Endothelial cell of umbilical vein (primary cell): ENCODE measurements around the gene MPDZ. TPM values are rescaled to one million over a fixed set of nuclear protein-coding genes. Genes with fewer than 3 reads are reported as not detected.

Source experiments
- BruUV-seq: library from RNA; stranded (reverse); fragments of 400-500 nt; replicated peaks from 2 replicates; lab custom pipeline; 2021; lab: Mats Ljungman, UMichigan
- CTCF ChIA-PET: fragments of 300-600, 350-600 bp; sonication (Branson Sonifier 250); formaldehyde crosslinking; loops from one replicate; lab custom pipeline; 2021; ENCODE audit warnings: antibody characterized with exemption, inconsistent platforms; lab: Charles Lee
- POLR2A ChIA-PET: fragments of 300-600, 350-600 bp; sonication (Branson Sonifier 250); formaldehyde crosslinking; loops from one replicate; lab custom pipeline; 2021; ENCODE audit warnings: antibody characterized with exemption, inconsistent platforms; lab: Charles Lee
- DNase-seq: peaks from one replicate; pipeline ENCODE4 v3.0.0-alpha.2; 2011; ENCODE audit warnings: low read depth, low spot score
- FAIRE-seq: peaks from 2 replicates; lab custom pipeline; 2011; peaks lifted over from hg19 to GRCh38; lab: Jason Lieb, UNC
- H2AFZ ChIP-seq: 2 replicates; pipeline ENCODE4 v1.6.0; 2012; ENCODE audit warnings: low read depth, low read length, control low read depth, inconsistent platforms
- H3K27ac ChIP-seq: 2 replicates; pipeline ENCODE4 v1.5.1; 2011; ENCODE audit warnings: low read depth, mild to moderate bottlenecking, control low read depth, low read length, moderate library complexity; ENCODE audit not compliant: insufficient read depth
- H3K27me3 ChIP-seq, 2 experiments: 2 replicates each; pipeline versions ENCODE4 v1.6.0 to v1.6.1; 2011; ENCODE audit warnings: low read length in 2 of 2, mixed read lengths in 1 of 2; ENCODE audit not compliant: control insufficient read depth in 2 of 2, insufficient read depth in 2 of 2
- H3K36me3 ChIP-seq, 2 experiments: 2 replicates in 1 of 2; 3 replicates in 1 of 2; pipeline ENCODE4 v1.5.1; 2011; ENCODE audit warnings: low read length in 2 of 2, mild to moderate bottlenecking in 1 of 2, moderate library complexity in 1 of 2; ENCODE audit not compliant: control insufficient read depth in 2 of 2, insufficient read depth in 2 of 2; ENCODE audit errors: extremely low read depth in 1 of 2
- H3K4me1 ChIP-seq: 3 replicates; pipeline ENCODE4 v1.5.1; 2011; ENCODE audit warnings: mild to moderate bottlenecking, low read length; ENCODE audit not compliant: control insufficient read depth, insufficient read depth; ENCODE audit errors: extremely low read depth
- H3K4me2 ChIP-seq: 2 replicates; pipeline ENCODE4 v1.6.1; 2011; ENCODE audit warnings: low read length, control low read depth, mixed read lengths; ENCODE audit not compliant: insufficient read depth
- H3K4me3 ChIP-seq, 3 experiments: fragments of 200-600 bp in 1 of 3; sonication (generic), shearing (Covaris generic) in 1 of 3; replicated peaks in 1 of 3; 2 replicates each; pipeline ENCODE4 v1.5.1; 2011 to 2016; ENCODE audit warnings: control low read depth in 3 of 3, low read length in 3 of 3, mild to moderate bottlenecking in 2 of 3, inconsistent platforms in 1 of 3, low read depth in 1 of 3, moderate library complexity in 1 of 3; ENCODE audit not compliant: insufficient read depth in 1 of 3
- H3K79me2 ChIP-seq: 2 replicates; pipeline ENCODE4 v1.6.0; 2012; ENCODE audit warnings: low read length, inconsistent platforms; ENCODE audit not compliant: control insufficient read depth, insufficient read depth
- H3K9ac ChIP-seq: replicated peaks from 2 replicates; pipeline ENCODE3; 2011; ENCODE audit warnings: low read length, control low read depth; ENCODE audit not compliant: insufficient read depth; ENCODE audit errors: extremely low read depth
- H3K9me1 ChIP-seq: replicated peaks from 3 replicates; pipeline ENCODE4 v1.6.0; 2011; ENCODE audit warnings: mild to moderate bottlenecking, low read length; ENCODE audit not compliant: control insufficient read depth, insufficient read depth; ENCODE audit errors: extremely low read depth
- H3K9me3 ChIP-seq: replicated peaks from 2 replicates; pipeline ENCODE4 v1.5.1; 2012; ENCODE audit warnings: low read length, inconsistent platforms; ENCODE audit not compliant: control insufficient read depth, insufficient read depth
- H4K20me1 ChIP-seq: replicated peaks from 2 replicates; pipeline ENCODE3; 2011; ENCODE audit warnings: mild to moderate bottlenecking, low read length; ENCODE audit not compliant: control insufficient read depth, insufficient read depth; ENCODE audit errors: extremely low read depth
- EZH2 ChIP-seq: IDR thresholded peaks from 2 replicates; pipeline ENCODE4 v1.6.1; 2012; ENCODE audit warnings: borderline replicate concordance, low read depth, mild to moderate bottlenecking, moderate library complexity, low read length, inconsistent platforms; ENCODE audit not compliant: severe bottlenecking
- FOS ChIP-seq: IDR thresholded peaks from 2 replicates; pipeline ENCODE4 v1.6.1; 2011; ENCODE audit warnings: mild to moderate bottlenecking, low read length, moderate library complexity, borderline replicate concordance; ENCODE audit not compliant: insufficient read depth
- GATA2 ChIP-seq: IDR thresholded peaks from 2 replicates; pipeline ENCODE4 v1.7.0; 2011; ENCODE audit warnings: low read depth, mild to moderate bottlenecking, moderate library complexity, mixed read lengths, low read length; ENCODE audit not compliant: insufficient read length, insufficient read depth
- JUN ChIP-seq: IDR thresholded peaks from 2 replicates; pipeline ENCODE4 v1.6.1; 2011; ENCODE audit warnings: borderline replicate concordance, low read depth; ENCODE audit not compliant: insufficient read length, insufficient read depth
- MYC ChIP-seq: IDR thresholded peaks from one replicate; pipeline ENCODE4 v1.6.1; 2011; ENCODE audit warnings: mild to moderate bottlenecking, low read depth, low read length
- POLR2A ChIP-seq: IDR thresholded peaks from 2 replicates; pipeline ENCODE4 v1.6.1; 2012; ENCODE audit warnings: low read depth, mild to moderate bottlenecking, control low read depth, low read length
- POLR2AphosphoS5 ChIP-seq: IDR thresholded peaks from 2 replicates; pipeline ENCODE4 v1.6.1; 2012; ENCODE audit warnings: low read depth, mild to moderate bottlenecking, control low read depth, low read length, moderate library complexity; ENCODE audit not compliant: insufficient read depth
- dilution Hi-C: fragments of 300-500 bp; cut with MboI; formaldehyde crosslinking; loops from one replicate; pipeline ENCODE4 v1.15.0; 2019; ENCODE audit warnings: low sequenced_read_pairs; ENCODE audit not compliant: extremely low pct_ligation_motif_present
- intact Hi-C: fragments of 100-400 bp; cut with micrococcal nuclease; formaldehyde crosslinking; loops from one replicate; pipeline ENCODE4 v1.10.0; 2022
- polyA plus RNA-seq, 4 experiments: library from polyadenylated mRNA; depleted of rRNA in 3 of 4; stranded (reverse) in 3 of 4; unstranded in 1 of 4; fragments of >200 nt; gene quantifications; 2 replicates each; pipeline versions ENCODE4 v1.2.1 to v1.2.3, GENCODE V29; 2011 to 2012; ENCODE audit warnings: missing spikeins in 1 of 4
- total RNA-seq: library from RNA; stranded (reverse); gene quantifications from 2 replicates; pipeline ENCODE4 v1.2.3, GENCODE V29; 2021
- TF ChIP-seq, protein P1 (sequence below), 2 donors: IDR thresholded peaks; 1 replicate in 1 of 2; 2 replicates in 1 of 2; pipeline ENCODE4 v1.5.1; 2011; ENCODE audit warnings: low read length in 2 of 2, mild to moderate bottlenecking in 2 of 2, moderate library complexity in 2 of 2, control low read depth in 1 of 2, inconsistent platforms in 1 of 2, low read depth in 1 of 2; ENCODE audit not compliant: insufficient read depth in 1 of 2; ENCODE audit errors: extremely low read depth in 1 of 2
- TF ChIP-seq, protein P2 (sequence below): IDR thresholded peaks from 2 replicates; pipeline ENCODE4 v1.6.1; 2011; ENCODE audit not compliant: insufficient read depth, insufficient read length

Gene MPDZ
- total and polyA plus RNA-seq, 2 donors (not counting 3 experiments of a cell fraction or from before 2014, with no cell fraction given): 22.3 to 54.4 TPM

- CTCF ChIA-PET: interaction anchor here (1.0 to 1.5 kb wide), 2 partner anchors 10 to 141 kb away, joined by 3 to 4 read pairs; no protein-coding TSS in a partner anchor
- intact Hi-C loops (no loop called here), dilution Hi-C loops (no loop called here)
- H3K9me3 ChIP-seq: no peaks in the 10 kb centered on the region
- no peak overlapping the region for H3K27ac ChIP-seq
- no peak for FAIRE-seq
- no peaks in the 10 kb centered on the region for H3K79me2 ChIP-seq
- peaks cover 1 to 2% of the 10 kb centered on the region in 2 experiments for H3K36me3 ChIP-seq
- no peak for DNase-seq
- H3K27me3 ChIP-seq: no peaks in the 10 kb centered on the region
- no peak overlapping the region for H2AFZ ChIP-seq
- H3K4me2 ChIP-seq: no peak overlapping the region
- no TSS peak for BruUV-seq
- no peaks in the 10 kb centered on the region for H4K20me1 ChIP-seq
- no peaks in the 10 kb centered on the region for H3K9me1 ChIP-seq
- POLR2A ChIA-PET: no interaction called here
- no peak overlapping the region for H3K9ac ChIP-seq
- no peak overlapping the region for H3K4me3 ChIP-seq
- TF ChIP-seq FOS (no peak), EZH2 (no peak), MYC (no peak), JUN (no peak), GATA2 (no peak), POLR2A (no peak), POLR2AphosphoS5 (no peak)
- TF ChIP-seq, protein P1, sequence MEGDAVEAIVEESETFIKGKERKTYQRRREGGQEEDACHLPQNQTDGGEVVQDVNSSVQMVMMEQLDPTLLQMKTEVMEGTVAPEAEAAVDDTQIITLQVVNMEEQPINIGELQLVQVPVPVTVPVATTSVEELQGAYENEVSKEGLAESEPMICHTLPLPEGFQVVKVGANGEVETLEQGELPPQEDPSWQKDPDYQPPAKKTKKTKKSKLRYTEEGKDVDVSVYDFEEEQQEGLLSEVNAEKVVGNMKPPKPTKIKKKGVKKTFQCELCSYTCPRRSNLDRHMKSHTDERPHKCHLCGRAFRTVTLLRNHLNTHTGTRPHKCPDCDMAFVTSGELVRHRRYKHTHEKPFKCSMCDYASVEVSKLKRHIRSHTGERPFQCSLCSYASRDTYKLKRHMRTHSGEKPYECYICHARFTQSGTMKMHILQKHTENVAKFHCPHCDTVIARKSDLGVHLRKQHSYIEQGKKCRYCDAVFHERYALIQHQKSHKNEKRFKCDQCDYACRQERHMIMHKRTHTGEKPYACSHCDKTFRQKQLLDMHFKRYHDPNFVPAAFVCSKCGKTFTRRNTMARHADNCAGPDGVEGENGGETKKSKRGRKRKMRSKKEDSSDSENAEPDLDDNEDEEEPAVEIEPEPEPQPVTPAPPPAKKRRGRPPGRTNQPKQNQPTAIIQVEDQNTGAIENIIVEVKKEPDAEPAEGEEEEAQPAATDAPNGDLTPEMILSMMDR (IDR thresholded peaks at IDR 0.05; ENCODE audit: extremely low read depth in 1 of 2, insufficient read depth in 1 of 2, low read depth in 1 of 2, low read length in 2 of 2): no peak
- TF ChIP-seq, protein P2, sequence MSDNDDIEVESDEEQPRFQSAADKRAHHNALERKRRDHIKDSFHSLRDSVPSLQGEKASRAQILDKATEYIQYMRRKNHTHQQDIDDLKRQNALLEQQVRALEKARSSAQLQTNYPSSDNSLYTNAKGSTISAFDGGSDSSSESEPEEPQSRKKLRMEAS: no peak
- H3K4me1 ChIP-seq: no peaks in the 10 kb centered on the region
Measured at GRCh38 chr9:13244181-13244580, 35.3 kb downstream of the MPDZ start.
